Stimulated activated CD4-positive, alpha-beta T cell treated with anti-CD3 and anti-CD28 coated beads, Interleukin-2, amount 100 ng/mL, for 24 hours (primary cell): ENCODE data around the gene ARPP19.
"Not testable (repeated sequence)": the region's sequence is repeated elsewhere in the genome, so short reads cannot be mapped to it uniquely, and the experiment has no call there.

ENCODE experiments used
- DNase-seq, 2 donors: peaks; one replicate each; pipeline ENCODE4 v3.0.0-alpha.2; 2020

The ARPP19 gene

GRCh38 chr15:52568601-52569585 lies at the start of gene ARPP19:
Gene ARPP19 (minus strand): TSS chr15:52569030. CDS start chr15:52568892, 138 bp downstream.
- peak; percentile 82 to 86 for DNase-seq

GRCh38 chr15:52617026-52617425 lies 48.2 kb upstream of the ARPP19 start:
- DNase-seq = no peak

- no peak for DNase-seq
These were observed 46.5 kb upstream of the ARPP19 start for GRCh38 chr15:52615302-52615701.

- no peak for DNase-seq
These were observed 40.8 kb upstream of the ARPP19 start for GRCh38 chr15:52609593-52609992.

- no peak for DNase-seq
These were observed 15.6 kb upstream of the ARPP19 start for GRCh38 chr15:52584414-52584813.

GRCh38 chr15:52579852-52580251 lies 11.0 kb upstream of the ARPP19 start:
- DNase-seq = no peak

GRCh38 chr15:52576692-52577091 lies 7.9 kb upstream of the ARPP19 start:
- no peak for DNase-seq

GRCh38 chr15:52575573-52575972 lies 6.7 kb upstream of the ARPP19 start:
- not testable (repeated sequence) for DNase-seq

GRCh38 chr15:52575072-52575471 lies 6.2 kb upstream of the ARPP19 start:
- DNase-seq = no peak

- DNase-seq = not testable (repeated sequence)
These were observed 5.8 kb upstream of the ARPP19 start for GRCh38 chr15:52574623-52575022.

- DNase-seq = peak; percentile 53 to 60
These were observed 794 bp downstream of the ARPP19 start for GRCh38 chr15:52567871-52568600.

GRCh38 chr15:52566889-52567288 lies 1.9 kb downstream of the ARPP19 start:
- no peak for DNase-seq

- not testable (repeated sequence) for DNase-seq
These were observed 3.1 kb downstream of the ARPP19 start for GRCh38 chr15:52565417-52566358.

GRCh38 chr15:52563501-52564060 lies 5.2 kb downstream of the ARPP19 start:
- no peak for DNase-seq

GRCh38 chr15:52559575-52559974 lies 9.3 kb downstream of the ARPP19 start:
- DNase-seq = peak; percentile 50 to 62

GRCh38 chr15:52559022-52559421 lies 9.8 kb downstream of the ARPP19 start:
- DNase-seq = no peak

- peak; percentile 55 to 60 for DNase-seq
These were observed 10.6 kb downstream of the ARPP19 start for GRCh38 chr15:52558196-52558595.

- DNase-seq = no peak
These were observed 11.6 kb downstream of the ARPP19 start for GRCh38 chr15:52557274-52557641.

- DNase-seq = no peak
These were observed 12.1 kb downstream of the ARPP19 start for GRCh38 chr15:52556524-52557273.

- no peak for DNase-seq
These were observed 16.5 kb downstream of the ARPP19 start for GRCh38 chr15:52552303-52552702.

- DNase-seq = no peak
These were observed 17.1 kb downstream of the ARPP19 start for GRCh38 chr15:52551762-52552161.
